Measurements from ENCODE around the gene ITFG1. TPM values are rescaled to one million over a fixed set of nuclear protein-coding genes. Genes with fewer than 3 reads are reported as not detected.

The ITFG1 gene
- total RNA-seq, 4 donors from 2014 or later, result 31.7 to 66.0 (median 38.1) TPM

DNA sequence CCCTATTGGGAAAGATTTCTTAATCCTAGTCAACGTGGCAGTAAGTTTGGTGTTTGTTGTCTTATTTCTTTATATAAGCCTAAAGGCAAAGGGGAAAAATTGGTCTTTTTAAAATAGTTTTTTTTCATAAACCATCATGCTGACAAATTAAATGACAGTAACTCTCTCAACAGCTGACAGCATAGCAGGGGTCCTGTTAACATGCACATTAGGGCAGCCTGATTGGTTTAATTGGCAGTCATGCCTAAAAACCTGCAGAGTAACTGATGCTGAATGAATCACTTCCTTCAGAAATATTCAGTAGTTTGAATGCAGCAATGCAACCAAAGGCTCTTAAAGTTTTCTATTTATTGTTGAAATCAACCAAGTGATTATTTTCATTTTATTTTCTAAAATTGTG is 85.4 kb downstream of the ITFG1 start:
- DNase-seq (ENCODE audit: low spot score in 2 of 2), result no peak
- intact Hi-C loops (cut with DNase I; ENCODE audit: low total_unique reads), result no loop called here

DNA sequence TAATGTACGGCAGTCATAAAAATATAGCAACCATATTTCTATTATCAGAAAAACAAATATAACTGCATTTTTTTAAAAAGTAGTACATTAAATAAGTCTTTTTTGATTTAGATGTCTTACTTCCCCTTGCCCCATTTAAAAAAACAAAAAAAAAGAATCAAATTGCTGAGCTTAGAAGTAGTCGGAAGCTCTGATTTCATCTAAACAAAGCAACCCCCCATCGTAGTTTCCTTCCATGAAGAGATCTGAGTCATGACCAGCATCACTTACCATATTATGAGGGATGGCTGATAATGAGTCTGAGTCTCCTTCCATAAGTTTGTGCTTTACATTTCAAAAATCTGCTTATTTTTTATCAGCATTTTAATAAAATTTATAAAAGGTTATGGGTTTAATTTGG is 86.2 kb downstream of the ITFG1 start:
- TF ChIP-seq, protein P1, sequence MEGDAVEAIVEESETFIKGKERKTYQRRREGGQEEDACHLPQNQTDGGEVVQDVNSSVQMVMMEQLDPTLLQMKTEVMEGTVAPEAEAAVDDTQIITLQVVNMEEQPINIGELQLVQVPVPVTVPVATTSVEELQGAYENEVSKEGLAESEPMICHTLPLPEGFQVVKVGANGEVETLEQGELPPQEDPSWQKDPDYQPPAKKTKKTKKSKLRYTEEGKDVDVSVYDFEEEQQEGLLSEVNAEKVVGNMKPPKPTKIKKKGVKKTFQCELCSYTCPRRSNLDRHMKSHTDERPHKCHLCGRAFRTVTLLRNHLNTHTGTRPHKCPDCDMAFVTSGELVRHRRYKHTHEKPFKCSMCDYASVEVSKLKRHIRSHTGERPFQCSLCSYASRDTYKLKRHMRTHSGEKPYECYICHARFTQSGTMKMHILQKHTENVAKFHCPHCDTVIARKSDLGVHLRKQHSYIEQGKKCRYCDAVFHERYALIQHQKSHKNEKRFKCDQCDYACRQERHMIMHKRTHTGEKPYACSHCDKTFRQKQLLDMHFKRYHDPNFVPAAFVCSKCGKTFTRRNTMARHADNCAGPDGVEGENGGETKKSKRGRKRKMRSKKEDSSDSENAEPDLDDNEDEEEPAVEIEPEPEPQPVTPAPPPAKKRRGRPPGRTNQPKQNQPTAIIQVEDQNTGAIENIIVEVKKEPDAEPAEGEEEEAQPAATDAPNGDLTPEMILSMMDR (IDR thresholded peaks at IDR 0.05), result no peak
- TF ChIP-seq POLR2A (IDR thresholded peaks at IDR 0.05), result no peak
- WGBS, 2 donors, result 94 to 95% methylated on average over 3 of the region's 3 CpGs
- H3K4me3 ChIP-seq (ENCODE audit: low read depth, poor library complexity, severe bottlenecking), result no peak overlapping the region
- DNase-seq (ENCODE audit: low spot score in 2 of 2), result no peak
- intact Hi-C loops (cut with DNase I; ENCODE audit: low total_unique reads), result no loop called here

More for the DNA sequence above, 85.4 kb downstream of the ITFG1 start:
- 85 to 93% methylated on average over 1 of the region's 1 CpG for WGBS, 2 donors
- TF ChIP-seq, protein P1 (IDR thresholded peaks at IDR 0.05), result no peak
- TF ChIP-seq POLR2A (IDR thresholded peaks at IDR 0.05), result no peak
- H3K4me3 ChIP-seq (ENCODE audit: low read depth, poor library complexity, severe bottlenecking), result no peak overlapping the region

DNA sequence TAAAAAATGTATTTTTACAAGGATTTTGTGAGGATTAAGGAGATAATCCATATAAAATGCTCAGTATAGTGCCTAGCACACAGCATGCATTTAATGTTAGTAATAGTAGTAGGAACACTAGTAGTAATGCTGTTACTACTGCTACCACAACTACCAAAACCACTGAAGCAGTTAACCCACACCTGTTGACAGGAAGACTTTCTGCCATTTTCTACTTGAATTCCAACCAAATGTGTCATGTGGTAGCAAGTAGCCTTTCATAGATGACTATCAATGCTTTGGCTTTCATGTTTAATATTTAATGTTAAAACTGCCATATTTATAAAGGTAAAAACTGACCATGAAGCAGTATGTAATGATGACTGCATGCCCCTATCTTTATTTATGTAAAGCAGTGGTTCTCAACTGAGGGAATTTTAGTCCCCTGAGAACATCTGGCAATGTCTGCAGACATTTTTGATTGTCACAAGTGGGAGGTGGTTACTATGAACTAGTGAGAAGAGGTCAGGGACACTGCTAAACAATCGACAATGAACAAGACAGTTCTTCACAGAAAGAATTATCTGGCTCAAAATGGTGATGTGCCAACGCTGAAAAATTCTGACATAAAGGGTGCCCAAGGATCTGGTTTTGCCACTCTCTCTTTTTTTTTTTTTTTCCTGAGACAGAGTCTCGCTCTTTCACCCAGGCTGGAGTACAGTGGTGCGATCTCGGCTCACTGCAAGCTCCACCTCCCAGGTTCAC is 89.4 kb downstream of the ITFG1 start:
- H3K4me3 ChIP-seq (ENCODE audit: low read depth, poor library complexity, severe bottlenecking), result no peak overlapping the region
- no peak for DNase-seq (ENCODE audit: low spot score in 2 of 2)
- intact Hi-C loops (cut with DNase I; ENCODE audit: low total_unique reads), result no loop called here
- TF ChIP-seq, protein P1 (IDR thresholded peaks at IDR 0.05), result no peak
- no peak for TF ChIP-seq POLR2A (IDR thresholded peaks at IDR 0.05)
- WGBS, 2 donors, result 93 to 97% methylated on average over 5 of the region's 5 CpGs

DNA sequence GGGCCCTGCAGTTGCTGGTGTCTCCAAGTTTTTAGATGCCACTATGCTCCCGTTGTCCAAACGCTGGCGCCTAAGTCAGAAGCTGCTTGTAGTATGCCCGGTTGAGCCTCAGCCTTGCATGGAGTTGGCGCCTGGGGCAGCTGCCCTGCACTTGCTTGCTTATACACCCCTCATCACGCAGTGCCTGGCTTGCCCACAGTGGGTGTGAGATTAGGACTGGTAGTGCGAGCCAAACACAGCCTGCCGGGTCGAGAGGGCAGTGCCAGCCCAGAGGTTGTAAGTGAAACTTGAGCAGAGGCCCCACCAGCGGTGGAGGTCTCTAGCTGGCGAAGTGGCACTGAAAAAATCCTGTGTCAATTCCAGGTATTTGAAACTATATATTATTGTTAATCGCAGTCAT is 90.3 kb downstream of the ITFG1 start:
- TF ChIP-seq, protein P1 (IDR thresholded peaks at IDR 0.05), result no peak
- no peak for TF ChIP-seq POLR2A (IDR thresholded peaks at IDR 0.05)
- intact Hi-C loops (cut with DNase I; ENCODE audit: low total_unique reads), result no loop called here
- 96 to 97% methylated on average over 12 of the region's 12 CpGs for WGBS, 2 donors
- no peak overlapping the region for H3K4me3 ChIP-seq (ENCODE audit: low read depth, poor library complexity, severe bottlenecking)
- DNase-seq (ENCODE audit: low spot score in 2 of 2), result no peak

DNA sequence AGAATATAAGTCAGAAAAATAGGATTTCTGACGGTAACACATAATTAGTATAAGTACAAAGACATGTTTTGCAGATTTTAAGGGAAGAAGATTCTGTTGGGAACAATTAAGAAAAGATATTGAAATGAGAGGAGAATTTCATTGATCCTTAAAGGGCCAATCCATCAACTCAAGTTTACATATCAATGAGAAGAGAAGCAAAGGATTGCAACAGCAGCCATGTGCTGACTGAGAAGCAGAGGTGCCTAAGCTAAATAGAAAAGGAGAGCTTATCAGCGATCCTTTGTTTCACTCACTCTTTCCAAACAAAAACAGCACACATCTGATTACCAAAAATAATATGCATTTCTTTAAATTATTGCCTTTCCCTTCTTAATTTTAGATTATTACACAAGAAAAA is 94.6 kb downstream of the ITFG1 start:
- TF ChIP-seq, protein P1 (IDR thresholded peaks at IDR 0.05), result no peak
- TF ChIP-seq POLR2A (IDR thresholded peaks at IDR 0.05), result no peak
- DNase-seq (ENCODE audit: low spot score in 2 of 2), result no peak
- 76 to 78% methylated on average over 2 of the region's 2 CpGs for WGBS, 2 donors
- intact Hi-C loops (cut with DNase I; ENCODE audit: low total_unique reads), result no loop called here
- no peak overlapping the region for H3K4me3 ChIP-seq (ENCODE audit: low read depth, poor library complexity, severe bottlenecking)

DNA sequence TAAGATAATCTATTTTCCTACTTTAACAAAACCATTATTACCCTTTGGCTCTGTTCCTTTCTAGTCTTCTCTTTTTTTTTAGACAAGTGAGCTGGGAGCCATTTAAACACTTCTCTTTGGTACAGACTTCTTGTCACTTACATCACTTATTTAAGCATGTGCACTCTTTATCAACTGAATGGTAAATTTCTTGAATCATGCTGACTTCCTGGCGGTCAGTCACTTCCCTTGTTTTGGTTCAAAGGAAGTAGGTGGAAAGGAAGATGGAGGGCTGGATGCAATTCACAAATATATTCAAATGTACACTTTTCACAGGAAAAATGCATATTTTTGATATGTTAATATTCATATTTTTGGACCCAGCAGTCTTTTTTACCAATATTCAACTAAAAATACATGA is 97.1 kb downstream of the ITFG1 start:
- WGBS, 2 donors, result 95 to 96% methylated on average over 1 of the region's 1 CpG
- TF ChIP-seq POLR2A (IDR thresholded peaks at IDR 0.05), result no peak
- TF ChIP-seq, protein P1 (IDR thresholded peaks at IDR 0.05), result no peak
- intact Hi-C loops (cut with DNase I; ENCODE audit: low total_unique reads), result no loop called here

More for the DNA sequence above, 97.1 kb downstream of the ITFG1 start:
- H3K4me3 ChIP-seq (ENCODE audit: low read depth, poor library complexity, severe bottlenecking), result no peak overlapping the region
- no peak for DNase-seq (ENCODE audit: low spot score in 2 of 2)

Data from lower leg skin (tissue), 4 donors.